Activated CD4-positive, alpha-beta T cell treated with anti-CD3 and anti-CD28 coated beads, Interleukin-2, amount 10 ng/mL, durations not matched to agents 7 days and 5 days (primary cell): ENCODE results near the gene GLP2R. TPM values are rescaled to one million over a fixed set of nuclear protein-coding genes. Genes with fewer than 3 reads are reported as not detected.
A peak's percentile ranks its signal among the peaks of the same experiment; 100 is the strongest.

ENCODE experiments used
- CTCF ChIA-PET: fragments of 350-600 bp; sonication (Branson Sonifier 250); formaldehyde crosslinking; loops from one replicate; lab custom pipeline; 2021; ENCODE audit warnings: antibody characterized with exemption; lab: Charles Lee
- POLR2A ChIA-PET: fragments of 350-600 bp; sonication (Branson Sonifier 250); formaldehyde crosslinking; loops from one replicate; lab custom pipeline; 2021; ENCODE audit warnings: antibody characterized with exemption; lab: Charles Lee
- DNase-seq: peaks from one replicate; pipeline ENCODE4 v3.0.0-alpha.2; 2020
- H3K27ac Mint-ChIP-seq: one replicate; pipeline ENCODE4 v1.8.0; 2021; ENCODE audit warnings: mild to moderate bottlenecking, moderate library complexity, mixed read lengths
- H3K27me3 Mint-ChIP-seq: one replicate; pipeline ENCODE4 v1.8.0; 2021; ENCODE audit warnings: mixed read lengths
- H3K36me3 Mint-ChIP-seq: one replicate; pipeline ENCODE4 v1.8.0; 2021; ENCODE audit warnings: low read depth, mixed read lengths
- H3K4me1 Mint-ChIP-seq: one replicate; pipeline ENCODE4 v1.8.0; 2021; ENCODE audit warnings: mixed read lengths
- H3K4me3 Mint-ChIP-seq: one replicate; pipeline ENCODE4 v1.8.0; 2021; ENCODE audit warnings: mild to moderate bottlenecking, moderate library complexity, mixed read lengths
- H3K9me3 Mint-ChIP-seq: one replicate; pipeline ENCODE4 v1.8.0; 2021; ENCODE audit warnings: mixed read lengths
- total RNA-seq, 2 experiments: library from RNA; stranded (reverse); gene quantifications; one replicate each; pipeline ENCODE4 v1.2.3, GENCODE V29; 2021

GLP2R gene
- total RNA-seq, 2 experiments from 2014 or later = not detected

GRCh38 chr17:9899280-9900043, 73.7 kb downstream of the GLP2R start:
- Mint-ChIP-seq H3K36me3 (no peaks in the 10 kb centered on the region), H3K27ac (no peak overlapping the region), H3K9me3 (no peaks in the 10 kb centered on the region), H3K27me3 (peaks cover 12% of the 10 kb centered on the region), H3K4me3 (no peak overlapping the region), H3K4me1 (no peaks in the 10 kb centered on the region)
- ChIA-PET CTCF (no interaction called here), POLR2A (no interaction called here)
- no peak for DNase-seq

- H3K9me3 Mint-ChIP-seq = no peaks in the 10 kb centered on the region
- DNase-seq = no peak
- H3K36me3 Mint-ChIP-seq = no peaks in the 10 kb centered on the region
- CTCF ChIA-PET = no interaction called here
- no peaks in the 10 kb centered on the region for H3K4me1 Mint-ChIP-seq
- POLR2A ChIA-PET = no interaction called here
- no peak overlapping the region for H3K27ac Mint-ChIP-seq
- no peak overlapping the region for H3K4me3 Mint-ChIP-seq
- H3K27me3 Mint-ChIP-seq = peaks cover 12% of the 10 kb centered on the region
These were observed 74.4 kb downstream of the GLP2R start for GRCh38 chr17:9900044-9900594.

- Mint-ChIP-seq H3K4me3 (no peak overlapping the region), H3K9me3 (no peaks in the 10 kb centered on the region), H3K27me3 (peaks cover 12% of the 10 kb centered on the region), H3K27ac (no peak overlapping the region), H3K4me1 (no peaks in the 10 kb centered on the region), H3K36me3 (no peaks in the 10 kb centered on the region)
- no peak for DNase-seq
- ChIA-PET CTCF (no interaction called here), POLR2A (no interaction called here)
These were observed 75.1 kb downstream of the GLP2R start for GRCh38 chr17:9900784-9901183.

GRCh38 chr17:9902120-9902519, 76.4 kb downstream of the GLP2R start:
- CTCF ChIA-PET = interaction anchor here (0.9 kb wide), 1 partner anchor 17 kb away, joined by 3 read pairs; no protein-coding TSS in a partner anchor
- H3K9me3 Mint-ChIP-seq = no peaks in the 10 kb centered on the region
- POLR2A ChIA-PET = no interaction called here
- H3K27ac Mint-ChIP-seq = no peak overlapping the region
- H3K36me3 Mint-ChIP-seq = no peaks in the 10 kb centered on the region
- peaks cover 12% of the 10 kb centered on the region for H3K27me3 Mint-ChIP-seq
- no peak overlapping the region for H3K4me3 Mint-ChIP-seq
- no peaks in the 10 kb centered on the region for H3K4me1 Mint-ChIP-seq
- no peak for DNase-seq

- ChIA-PET CTCF (interaction anchor here (0.6 kb wide), 1 partner anchor 64 kb away, joined by 3 read pairs; no protein-coding TSS in a partner anchor), POLR2A (no interaction called here)
- DNase-seq = no peak
- Mint-ChIP-seq H3K9me3 (no peaks in the 10 kb centered on the region), H3K27ac (no peak overlapping the region), H3K4me3 (no peak overlapping the region), H3K27me3 (peaks cover 12% of the 10 kb centered on the region), H3K36me3 (no peaks in the 10 kb centered on the region), H3K4me1 (no peaks in the 10 kb centered on the region)
These were observed 78.8 kb downstream of the GLP2R start for GRCh38 chr17:9904277-9905077.

- Mint-ChIP-seq H3K27ac (no peak within 1 kb of the TSS), H3K27me3 (peaks cover 11% of the 10 kb centered on the region), H3K4me3 (no peak within 1 kb of the TSS)
These were observed 79.3 kb downstream of the GLP2R start, which contains the start of gene RCVRN for GRCh38 chr17:9905078-9905415. Gene RCVRN (minus strand): TSS chr17:9905271. CDS start chr17:9905180, 91 bp downstream.

GRCh38 chr17:9905902-9906301, 80.2 kb downstream of the GLP2R start:
- H3K9me3 Mint-ChIP-seq = no peaks in the 10 kb centered on the region
- no peak overlapping the region for H3K4me3 Mint-ChIP-seq
- POLR2A ChIA-PET = no interaction called here
- DNase-seq = peak; percentile 10
- no peaks in the 10 kb centered on the region for H3K36me3 Mint-ChIP-seq
- H3K27me3 Mint-ChIP-seq = peaks cover 4% of the 10 kb centered on the region
- H3K4me1 Mint-ChIP-seq = no peaks in the 10 kb centered on the region
- no peak overlapping the region for H3K27ac Mint-ChIP-seq
- CTCF ChIA-PET = no interaction called here

More at GRCh38 chr17:9905078-9905415, 79.3 kb downstream of the GLP2R start, which contains the start of gene RCVRN:
- DNase-seq = no peak
- H3K36me3 Mint-ChIP-seq = no peaks in the 10 kb centered on the region
- H3K4me1 Mint-ChIP-seq = no peaks in the 10 kb centered on the region
- POLR2A ChIA-PET = no interaction called here
- CTCF ChIA-PET = interaction anchor here (0.6 kb wide), 1 partner anchor 64 kb away, joined by 3 read pairs; no protein-coding TSS in a partner anchor
- no peaks in the 10 kb centered on the region for H3K9me3 Mint-ChIP-seq

GRCh38 chr17:9906616-9907015, 80.9 kb downstream of the GLP2R start:
- no peaks in the 10 kb centered on the region for H3K27me3 Mint-ChIP-seq
- POLR2A ChIA-PET = no interaction called here
- CTCF ChIA-PET = no interaction called here
- no peaks in the 10 kb centered on the region for H3K9me3 Mint-ChIP-seq
- DNase-seq = no peak
- H3K36me3 Mint-ChIP-seq = no peaks in the 10 kb centered on the region
- H3K4me1 Mint-ChIP-seq = no peaks in the 10 kb centered on the region
- H3K27ac Mint-ChIP-seq = no peak overlapping the region
- H3K4me3 Mint-ChIP-seq = no peak overlapping the region

GRCh38 chr17:9907131-9907530, 81.4 kb downstream of the GLP2R start:
- POLR2A ChIA-PET = no interaction called here
- Mint-ChIP-seq H3K27me3 (no peaks in the 10 kb centered on the region), H3K27ac (no peak overlapping the region), H3K4me1 (no peaks in the 10 kb centered on the region), H3K4me3 (no peak overlapping the region), H3K9me3 (no peaks in the 10 kb centered on the region), H3K36me3 (no peaks in the 10 kb centered on the region)
- no peak for DNase-seq
- CTCF ChIA-PET = no interaction called here

- no peaks in the 10 kb centered on the region for H3K36me3 Mint-ChIP-seq
These were observed 82.3 kb downstream of the GLP2R start for GRCh38 chr17:9907883-9908648.

GRCh38 chr17:9908649-9909042, 82.9 kb downstream of the GLP2R start:
- no peak overlapping the region for H3K4me3 Mint-ChIP-seq
- no peaks in the 10 kb centered on the region for H3K9me3 Mint-ChIP-seq
- no peak overlapping the region for H3K27ac Mint-ChIP-seq
- ChIA-PET POLR2A (no interaction called here), CTCF (no interaction called here)
- DNase-seq = no peak
- no peaks in the 10 kb centered on the region for H3K36me3 Mint-ChIP-seq
- no peaks in the 10 kb centered on the region for H3K4me1 Mint-ChIP-seq
- no peaks in the 10 kb centered on the region for H3K27me3 Mint-ChIP-seq

More at GRCh38 chr17:9907883-9908648, 82.3 kb downstream of the GLP2R start:
- Mint-ChIP-seq H3K27me3 (no peaks in the 10 kb centered on the region), H3K27ac (no peak overlapping the region), H3K9me3 (no peaks in the 10 kb centered on the region), H3K4me3 (no peak overlapping the region), H3K4me1 (no peaks in the 10 kb centered on the region)
- POLR2A ChIA-PET = no interaction called here
- CTCF ChIA-PET = no interaction called here
- DNase-seq = no peak

GRCh38 chr17:9911089-9911488, 85.4 kb downstream of the GLP2R start:
- H3K36me3 Mint-ChIP-seq = no peaks in the 10 kb centered on the region
- H3K27ac Mint-ChIP-seq = no peak overlapping the region
- ChIA-PET POLR2A (no interaction called here), CTCF (no interaction called here)
- H3K27me3 Mint-ChIP-seq = no peaks in the 10 kb centered on the region
- DNase-seq = no peak
- no peaks in the 10 kb centered on the region for H3K4me1 Mint-ChIP-seq
- H3K9me3 Mint-ChIP-seq = no peaks in the 10 kb centered on the region
- no peak overlapping the region for H3K4me3 Mint-ChIP-seq
